GM18517 (cell line): Measurements from ENCODE around the gene NPSR1.
"Not testable (repeated sequence)": the region's sequence is repeated elsewhere in the genome, so short reads cannot be mapped to it uniquely, and the experiment has no call there.

ENCODE experiments used
- ATAC-seq: cut with Tn5 transposase; IDR thresholded peaks from one replicate; pipeline ENCODE4 v1.9.1; 2021; ENCODE audit warnings: mild to moderate bottlenecking, moderate library complexity; ENCODE audit not compliant: unreplicated experiment

Gene NPSR1, protein sequence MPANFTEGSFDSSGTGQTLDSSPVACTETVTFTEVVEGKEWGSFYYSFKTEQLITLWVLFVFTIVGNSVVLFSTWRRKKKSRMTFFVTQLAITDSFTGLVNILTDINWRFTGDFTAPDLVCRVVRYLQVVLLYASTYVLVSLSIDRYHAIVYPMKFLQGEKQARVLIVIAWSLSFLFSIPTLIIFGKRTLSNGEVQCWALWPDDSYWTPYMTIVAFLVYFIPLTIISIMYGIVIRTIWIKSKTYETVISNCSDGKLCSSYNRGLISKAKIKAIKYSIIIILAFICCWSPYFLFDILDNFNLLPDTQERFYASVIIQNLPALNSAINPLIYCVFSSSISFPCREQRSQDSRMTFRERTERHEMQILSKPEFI

GRCh38 chr7:34657632-34658268 is at the start of gene NPSR1:
NPSR1 (plus strand) TSS chr7:34658218; CDS start chr7:34658413, 195 bp downstream.
- ATAC-seq, result no peak

GRCh38 chr7:34612661-34613060 is 45.4 kb upstream of the NPSR1 start:
- ATAC-seq, result no peak

- no peak for ATAC-seq
These were observed 37.6 kb upstream of the NPSR1 start for GRCh38 chr7:34620425-34620824.

GRCh38 chr7:34622182-34622581 is 35.8 kb upstream of the NPSR1 start:
- no peak for ATAC-seq

- ATAC-seq, result no peak
These were observed 35.2 kb upstream of the NPSR1 start for GRCh38 chr7:34622771-34623250.

GRCh38 chr7:34628618-34629017 is 29.4 kb upstream of the NPSR1 start:
- not testable (repeated sequence) for ATAC-seq

DNA sequence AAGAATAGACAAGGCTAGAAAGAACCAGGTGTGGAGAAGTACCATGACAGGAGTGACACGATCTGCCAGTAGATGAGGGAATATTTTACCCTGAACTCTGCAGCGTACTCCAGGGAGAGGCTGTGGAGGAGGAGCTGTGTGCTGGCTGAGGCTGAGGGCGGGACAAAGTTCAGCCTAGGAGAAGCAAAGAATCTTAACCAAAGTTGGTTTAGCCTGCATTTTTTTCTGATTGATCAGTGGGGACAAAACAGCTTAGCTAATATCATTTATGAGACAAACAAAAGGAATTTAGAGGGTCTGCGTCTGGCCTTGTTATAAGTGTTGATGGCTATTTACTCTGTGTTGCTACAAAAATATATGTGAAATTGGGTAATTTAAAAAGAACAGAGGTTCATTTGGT is 5.2 kb upstream of the NPSR1 start:
- ATAC-seq, result no peak

- ATAC-seq, result no peak
These were observed 4.2 kb upstream of the NPSR1 start for GRCh38 chr7:34653787-34654186.

GRCh38 chr7:34655384-34655783 is 2.6 kb upstream of the NPSR1 start:
- no peak for ATAC-seq

- no peak for ATAC-seq
These were observed 2.0 kb upstream of the NPSR1 start for GRCh38 chr7:34656041-34656440.

DNA sequence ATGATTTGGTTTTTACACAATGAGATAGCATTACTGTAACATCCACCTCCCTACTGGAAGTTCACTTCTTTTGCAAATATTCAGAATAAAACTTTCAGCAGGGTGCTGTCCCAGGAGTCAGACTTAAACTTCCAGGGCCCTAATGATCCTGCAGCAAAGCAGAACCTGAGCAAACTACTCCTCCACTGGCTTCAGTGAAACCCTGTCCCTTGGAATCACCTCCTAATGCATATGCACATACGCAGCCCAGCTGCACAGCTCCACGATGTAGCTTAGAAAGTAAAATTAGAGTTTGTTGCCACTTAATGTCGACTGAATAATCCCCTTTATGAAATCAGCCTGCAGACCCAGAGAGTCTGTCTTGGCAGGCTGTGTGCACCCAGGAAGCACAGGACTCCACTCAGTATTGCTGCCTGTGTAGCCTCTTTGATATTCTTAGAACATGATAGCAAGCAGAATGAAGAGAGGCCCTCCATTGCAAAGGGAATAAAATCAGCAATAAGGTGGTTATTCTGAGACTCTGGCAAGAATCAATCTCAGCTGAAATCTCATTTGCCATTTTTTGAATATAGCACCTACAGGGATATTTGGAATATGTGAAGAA is 1.6 kb downstream of the NPSR1 start:
- ATAC-seq, result no peak

- ATAC-seq, result no peak
These were observed 4.2 kb downstream of the NPSR1 start for GRCh38 chr7:34662058-34662708.

GRCh38 chr7:34664755-34665154 is 6.7 kb downstream of the NPSR1 start:
- no peak for ATAC-seq

DNA sequence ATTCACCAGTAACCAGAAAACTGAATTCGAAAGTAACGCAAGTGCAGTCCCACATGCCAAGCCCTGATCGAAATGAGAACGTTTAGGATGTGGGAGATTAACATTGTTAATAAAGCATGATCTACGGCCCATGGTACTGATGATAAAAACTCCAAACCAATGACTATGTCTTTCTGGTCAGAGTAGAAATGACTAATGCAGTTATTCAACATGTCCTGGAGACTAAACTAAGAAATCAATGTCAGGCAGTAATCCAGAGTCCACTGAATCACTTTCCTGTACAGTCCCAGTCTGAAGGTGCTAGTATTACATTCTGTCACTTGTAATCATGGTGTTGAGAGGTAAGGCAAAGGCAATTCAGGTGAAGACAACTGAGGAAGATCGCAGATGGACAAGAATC is 14.4 kb downstream of the NPSR1 start:
- ATAC-seq, result no peak

DNA sequence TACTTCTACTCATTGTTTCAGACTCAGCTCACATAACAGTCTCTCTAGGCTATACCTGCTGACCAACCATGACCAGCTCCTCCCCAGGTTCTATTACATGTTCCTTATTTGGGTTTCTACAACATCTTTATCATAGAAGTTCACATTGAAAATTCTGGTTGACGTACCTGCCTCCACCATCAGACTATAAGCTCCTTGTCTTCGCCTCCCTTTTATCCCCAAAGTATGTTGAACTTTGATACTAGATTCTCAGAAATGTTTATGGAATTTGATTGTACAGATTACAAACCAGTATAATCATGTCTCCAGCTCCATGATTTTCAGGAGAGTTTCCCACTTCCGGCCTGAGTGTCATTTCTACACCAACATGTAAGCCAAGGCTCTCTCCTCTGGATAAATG is 15.0 kb downstream of the NPSR1 start:
- ATAC-seq, result no peak

GRCh38 chr7:34675749-34676374 is 17.8 kb downstream of the NPSR1 start:
- ATAC-seq, result peak; percentile 71

DNA sequence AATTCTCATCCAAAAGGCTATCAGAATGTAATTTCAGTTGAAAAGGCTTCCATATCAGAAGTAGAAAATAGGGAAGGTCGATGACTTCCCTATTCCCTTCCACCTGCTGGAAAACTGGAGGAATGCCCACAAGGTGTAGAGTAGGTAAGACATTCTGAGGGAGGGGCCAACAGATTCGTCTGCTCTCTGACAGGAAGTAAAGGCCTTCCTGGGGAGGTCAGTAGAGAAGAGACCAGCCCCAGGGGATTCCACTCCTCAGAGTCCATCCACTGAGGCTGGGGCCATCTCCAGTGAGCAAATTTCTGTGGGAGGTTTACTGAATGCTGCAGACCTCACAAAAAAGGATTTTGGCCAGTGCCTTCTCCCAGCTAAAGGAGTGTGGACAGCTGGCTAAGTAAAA is 19.5 kb downstream of the NPSR1 start:
- ATAC-seq, result no peak

GRCh38 chr7:34687529-34687928 is 29.5 kb downstream of the NPSR1 start:
- no peak for ATAC-seq

- ATAC-seq, result no peak
These were observed 38.4 kb downstream of the NPSR1 start for GRCh38 chr7:34696415-34696814.

DNA sequence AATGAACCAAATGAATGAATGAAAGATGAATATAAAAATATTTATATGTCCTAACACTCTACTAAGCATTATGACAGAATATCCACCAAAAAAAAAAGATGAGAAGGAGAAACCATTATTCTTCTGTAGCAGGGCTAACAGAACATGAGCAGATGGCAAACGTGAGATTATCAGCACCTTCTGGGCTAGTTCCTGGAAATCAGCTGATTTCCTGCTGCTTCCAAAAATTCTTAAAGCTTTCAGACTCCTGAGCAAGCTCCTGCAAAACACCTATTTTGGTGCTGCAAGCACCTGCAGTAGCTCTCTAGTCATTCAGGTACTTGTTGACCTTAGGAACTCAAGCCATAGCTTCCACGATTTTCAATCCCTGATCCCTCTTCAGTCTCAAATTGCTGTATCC is 51.8 kb downstream of the NPSR1 start:
- ATAC-seq, result no peak

GRCh38 chr7:34718867-34719266 is 60.8 kb downstream of the NPSR1 start:
- ATAC-seq, result peak; percentile 61
